Ovary (tissue), 3 donors: Measurements from ENCODE around the gene TST.

ENCODE experiments used
- EP300 ChIP-seq: sonication (generic); formaldehyde crosslinking; IDR thresholded peaks from one replicate; pipeline ENCODE4 v1.6.1; 2017; ENCODE audit warnings: antibody characterized with exemption
- TF ChIP-seq, protein P1 (sequence below), 3 donors: fragments of 450-650 bp in 2 of 3; fragments of 200-600 bp in 1 of 3; IDR thresholded peaks; one replicate each; pipeline versions ENCODE4 v1.5.1 to v1.8.0; 2016 to 2022; ENCODE audit warnings: antibody characterized with exemption in 3 of 3, mild to moderate bottlenecking in 1 of 3
- donor health status: DM: no; HTN: no; CAD: no.

DNA sequence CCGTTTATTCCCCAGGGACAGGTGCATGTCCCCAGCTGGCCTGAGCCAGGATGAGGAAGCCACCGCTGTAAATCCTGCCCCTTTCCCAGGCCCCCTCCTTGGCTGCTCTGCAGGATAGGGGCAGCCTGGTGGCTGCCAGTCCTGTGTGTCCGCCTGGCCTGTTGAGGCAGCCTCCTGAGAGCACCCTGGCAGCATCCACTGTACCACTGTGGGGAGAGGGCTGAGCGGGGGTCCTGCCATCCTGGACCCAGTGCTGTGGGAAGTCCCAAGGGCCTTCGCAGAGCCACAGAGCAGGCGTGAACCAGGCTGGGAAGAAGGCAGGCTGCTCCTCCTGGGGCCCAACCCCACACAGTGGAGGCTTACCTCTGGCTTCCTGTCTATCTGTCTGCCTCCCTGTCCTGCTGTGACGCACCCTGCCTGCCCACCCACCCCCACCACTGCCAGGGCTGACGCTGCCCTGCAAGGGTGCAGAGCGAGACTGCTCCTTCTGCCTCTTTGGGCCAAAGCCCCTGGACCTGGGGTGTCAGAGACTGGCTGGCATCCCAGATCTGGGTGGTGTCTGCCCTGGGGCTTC, 40.7 kb upstream of the TST start:
- no peak for TF ChIP-seq EP300
- TF ChIP-seq, protein P1, sequence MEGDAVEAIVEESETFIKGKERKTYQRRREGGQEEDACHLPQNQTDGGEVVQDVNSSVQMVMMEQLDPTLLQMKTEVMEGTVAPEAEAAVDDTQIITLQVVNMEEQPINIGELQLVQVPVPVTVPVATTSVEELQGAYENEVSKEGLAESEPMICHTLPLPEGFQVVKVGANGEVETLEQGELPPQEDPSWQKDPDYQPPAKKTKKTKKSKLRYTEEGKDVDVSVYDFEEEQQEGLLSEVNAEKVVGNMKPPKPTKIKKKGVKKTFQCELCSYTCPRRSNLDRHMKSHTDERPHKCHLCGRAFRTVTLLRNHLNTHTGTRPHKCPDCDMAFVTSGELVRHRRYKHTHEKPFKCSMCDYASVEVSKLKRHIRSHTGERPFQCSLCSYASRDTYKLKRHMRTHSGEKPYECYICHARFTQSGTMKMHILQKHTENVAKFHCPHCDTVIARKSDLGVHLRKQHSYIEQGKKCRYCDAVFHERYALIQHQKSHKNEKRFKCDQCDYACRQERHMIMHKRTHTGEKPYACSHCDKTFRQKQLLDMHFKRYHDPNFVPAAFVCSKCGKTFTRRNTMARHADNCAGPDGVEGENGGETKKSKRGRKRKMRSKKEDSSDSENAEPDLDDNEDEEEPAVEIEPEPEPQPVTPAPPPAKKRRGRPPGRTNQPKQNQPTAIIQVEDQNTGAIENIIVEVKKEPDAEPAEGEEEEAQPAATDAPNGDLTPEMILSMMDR (IDR thresholded peaks at IDR 0.05), result no peak
